ENCODE results near the gene SGIP1.

GRCh38 chr1:66642992-66643391 lies 109.0 kb downstream of the SGIP1 start:
- TF ChIP-seq POLR2A (IDR thresholded peaks at IDR 0.05; ENCODE audit: low read depth, low read length) (no peak), SPI1 (IDR thresholded peaks at IDR 0.05; ENCODE audit: low read depth, low read length) (no peak), POLR2AphosphoS5 (IDR thresholded peaks at IDR 0.05; ENCODE audit: low read depth, low read length) (no peak), TAF1 (IDR thresholded peaks at IDR 0.05; ENCODE audit: low read depth, low read length) (no peak)
